GM19468 (cell line): ENCODE results near the gene CIC.
"Not testable (repeated sequence)": the region's sequence is repeated elsewhere in the genome, so short reads cannot be mapped to it uniquely, and the experiment has no call there.

Experiments
- ATAC-seq: cut with Tn5 transposase; IDR thresholded peaks from one replicate; pipeline ENCODE4 v1.9.1; 2021; ENCODE audit warnings: mild to moderate bottlenecking, moderate library complexity, moderate number of reproducible peaks; ENCODE audit not compliant: unreplicated experiment; ENCODE audit errors: extremely low read depth

Gene CIC

GRCh38 chr19:42325896-42326771, 57.1 kb downstream of the CIC start:
- ATAC-seq, result no peak

GRCh38 chr19:42326969-42327368, 57.9 kb downstream of the CIC start:
- ATAC-seq, result no peak

GRCh38 chr19:42327381-42327780, 58.3 kb downstream of the CIC start:
- no peak for ATAC-seq

GRCh38 chr19:42328106-42328505, 59.1 kb downstream of the CIC start:
- no peak for ATAC-seq

- ATAC-seq, result no peak
Measured at GRCh38 chr19:42328854-42329253, 59.8 kb downstream of the CIC start.

GRCh38 chr19:42330241-42330711, 61.2 kb downstream of the CIC start:
- no peak for ATAC-seq

- ATAC-seq, result not testable (repeated sequence)
Measured at GRCh38 chr19:42331333-42331732, 62.3 kb downstream of the CIC start.

- ATAC-seq, result no peak
Measured at GRCh38 chr19:42332059-42332458, 63.0 kb downstream of the CIC start.

GRCh38 chr19:42333018-42333417, 64.0 kb downstream of the CIC start:
- no peak for ATAC-seq

GRCh38 chr19:42333975-42334696, 65.1 kb downstream of the CIC start:
- ATAC-seq, result no peak

- ATAC-seq, result no peak
Measured at GRCh38 chr19:42334697-42335373, 65.8 kb downstream of the CIC start.

GRCh38 chr19:42335374-42335936, 66.4 kb downstream of the CIC start:
- ATAC-seq, result no peak

- ATAC-seq, result no peak
Measured at GRCh38 chr19:42335971-42336370, 66.9 kb downstream of the CIC start.

- ATAC-seq, result not testable (repeated sequence)
Measured at GRCh38 chr19:42339126-42339860, 70.2 kb downstream of the CIC start.

GRCh38 chr19:42339922-42340321, 70.9 kb downstream of the CIC start:
- ATAC-seq, result not testable (repeated sequence)

- no peak for ATAC-seq
Measured at GRCh38 chr19:42343344-42344110, 74.5 kb downstream of the CIC start.

- ATAC-seq, result no peak
Measured at GRCh38 chr19:42344336-42344893, 75.4 kb downstream of the CIC start.
